Kidney capillary endothelial cell (primary cell): ENCODE measurements around the gene UXT.
"Not testable (repeated sequence)": the region's sequence is repeated elsewhere in the genome, so short reads cannot be mapped to it uniquely, and the experiment has no call there.

Source experiments
- DNase-seq: peaks from one replicate; pipeline ENCODE4 v3.0.0-alpha.2; 2018; ENCODE audit warnings: low spot score

UXT gene

GRCh38 chrX:47658684-47659420, at the start of gene UXT:
TSS of gene UXT (minus strand) at chrX:47659180. CDS start at chrX:47658927, 253 bp downstream.
- peak; percentile 70 for DNase-seq

GRCh38 chrX:47707031-47707780, 48.2 kb upstream of the UXT start:
- DNase-seq: no peak

- DNase-seq: no peak
Observed at GRCh38 chrX:47706575-47706974, 47.6 kb upstream of the UXT start.

- DNase-seq: no peak
Observed at GRCh38 chrX:47704736-47705135, 45.8 kb upstream of the UXT start.

- no peak for DNase-seq
Observed at GRCh38 chrX:47697181-47697580, 38.2 kb upstream of the UXT start.

GRCh38 chrX:47690175-47690574, 31.2 kb upstream of the UXT start:
- DNase-seq: no peak

GRCh38 chrX:47687263-47687662, 28.3 kb upstream of the UXT start:
- DNase-seq: no peak

GRCh38 chrX:47683829-47684205, 24.8 kb upstream of the UXT start:
- no peak for DNase-seq

GRCh38 chrX:47683184-47683828, 24.3 kb upstream of the UXT start:
- no peak for DNase-seq

GRCh38 chrX:47675959-47676859, 17.2 kb upstream of the UXT start:
- DNase-seq: not testable (repeated sequence)

GRCh38 chrX:47674776-47675175, 15.8 kb upstream of the UXT start:
- DNase-seq: no peak

GRCh38 chrX:47665797-47666196, 6.8 kb upstream of the UXT start:
- DNase-seq: not testable (repeated sequence)

- no peak for DNase-seq
Observed at GRCh38 chrX:47664737-47665136, 5.8 kb upstream of the UXT start.

GRCh38 chrX:47662144-47662657, 3.2 kb upstream of the UXT start:
- DNase-seq: peak; percentile 42

- no peak for DNase-seq
Observed at GRCh38 chrX:47661539-47661938, 2.6 kb upstream of the UXT start.

GRCh38 chrX:47659421-47659726, 394 bp upstream of the UXT start:
- DNase-seq: no peak

GRCh38 chrX:47658301-47658683, 688 bp downstream of the UXT start:
- no peak for DNase-seq

GRCh38 chrX:47651043-47651905, 7.7 kb downstream of the UXT start:
- DNase-seq: no peak

- DNase-seq: peak; percentile 75
Observed at GRCh38 chrX:47650164-47651042, 8.6 kb downstream of the UXT start, which contains the start of gene ELK1. TSS of gene ELK1 (minus strand) at chrX:47650563. CDS start at chrX:47641441, 9,122 bp downstream.

GRCh38 chrX:47649781-47650163, 9.2 kb downstream of the UXT start:
- no peak for DNase-seq
